Stimulated activated naive CD4-positive, alpha-beta T cell treated with Interleukin-2 at 50 U/mL for 16 hours (primary cell): ENCODE data around the gene PAPPA2.
"Not testable (repeated sequence)": the region's sequence is repeated elsewhere in the genome, so short reads cannot be mapped to it uniquely, and the experiment has no call there.

Experiments
- DNase-seq: peaks from one replicate; lab custom pipeline; 2025; lab: John Stamatoyannopoulos, UW

The PAPPA2 gene

GRCh38 chr1:176551146-176551545 is 88.2 kb downstream of the PAPPA2 start:
- no peak for DNase-seq

- DNase-seq, result no peak
Measured at GRCh38 chr1:176552217-176552991, 89.4 kb downstream of the PAPPA2 start.

- DNase-seq, result no peak
Measured at GRCh38 chr1:176552999-176553398, 90.0 kb downstream of the PAPPA2 start.

- no peak for DNase-seq
Measured at GRCh38 chr1:176556288-176556687, 93.3 kb downstream of the PAPPA2 start.

GRCh38 chr1:176557543-176558258 is 94.7 kb downstream of the PAPPA2 start:
- DNase-seq, result no peak

GRCh38 chr1:176558561-176558960 is 95.6 kb downstream of the PAPPA2 start:
- no peak for DNase-seq

- no peak for DNase-seq
Measured at GRCh38 chr1:176559474-176559873, 96.5 kb downstream of the PAPPA2 start.

- no peak for DNase-seq
Measured at GRCh38 chr1:176559878-176560277, 96.9 kb downstream of the PAPPA2 start.

- no peak for DNase-seq
Measured at GRCh38 chr1:176560681-176561080, 97.7 kb downstream of the PAPPA2 start.

- not testable (repeated sequence) for DNase-seq
Measured at GRCh38 chr1:176561761-176562160, 98.8 kb downstream of the PAPPA2 start.

GRCh38 chr1:176566004-176566975 is 103.3 kb downstream of the PAPPA2 start:
- DNase-seq, result no peak

- no peak for DNase-seq
Measured at GRCh38 chr1:176567190-176567794, 104.3 kb downstream of the PAPPA2 start.

GRCh38 chr1:176568185-176568584 is 105.2 kb downstream of the PAPPA2 start:
- no peak for DNase-seq

- DNase-seq, result no peak
Measured at GRCh38 chr1:176574756-176575155, 111.8 kb downstream of the PAPPA2 start.

- DNase-seq, result no peak
Measured at GRCh38 chr1:176575991-176576390, 113.0 kb downstream of the PAPPA2 start.

GRCh38 chr1:176576670-176577069 is 113.7 kb downstream of the PAPPA2 start:
- no peak for DNase-seq

- DNase-seq, result no peak
Measured at GRCh38 chr1:176577646-176578197, 114.7 kb downstream of the PAPPA2 start.

- DNase-seq, result no peak
Measured at GRCh38 chr1:176579087-176579486, 116.1 kb downstream of the PAPPA2 start.

- DNase-seq, result no peak
Measured at GRCh38 chr1:176595217-176595616, 132.2 kb downstream of the PAPPA2 start.

GRCh38 chr1:176601348-176601747 is 138.4 kb downstream of the PAPPA2 start:
- no peak for DNase-seq

- DNase-seq, result no peak
Measured at GRCh38 chr1:176602388-176603004, 139.5 kb downstream of the PAPPA2 start.
